ENCODE results near the gene FRY.

Gene FRY

DNA sequence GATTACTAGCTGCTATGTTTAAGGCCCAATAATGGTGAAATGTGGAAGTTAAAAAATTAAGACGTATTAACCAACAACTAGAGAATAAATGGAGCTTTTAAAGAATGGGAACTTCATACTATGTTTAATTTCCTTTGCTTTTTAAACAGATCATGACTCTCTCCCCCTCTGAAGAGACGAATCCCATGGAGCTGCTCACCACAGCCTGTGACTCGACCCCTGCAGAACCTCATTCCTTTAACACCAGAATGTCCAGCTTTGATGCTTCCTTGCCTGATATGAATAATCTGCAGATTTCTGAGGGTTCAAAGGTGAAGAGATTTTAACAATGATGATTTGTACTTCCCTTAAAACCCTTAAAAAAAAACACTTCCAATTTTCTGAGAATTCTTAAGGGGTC, 230.6 kb downstream of the FRY start:
- no peak for DNase-seq (ENCODE audit: low read depth)

DNA sequence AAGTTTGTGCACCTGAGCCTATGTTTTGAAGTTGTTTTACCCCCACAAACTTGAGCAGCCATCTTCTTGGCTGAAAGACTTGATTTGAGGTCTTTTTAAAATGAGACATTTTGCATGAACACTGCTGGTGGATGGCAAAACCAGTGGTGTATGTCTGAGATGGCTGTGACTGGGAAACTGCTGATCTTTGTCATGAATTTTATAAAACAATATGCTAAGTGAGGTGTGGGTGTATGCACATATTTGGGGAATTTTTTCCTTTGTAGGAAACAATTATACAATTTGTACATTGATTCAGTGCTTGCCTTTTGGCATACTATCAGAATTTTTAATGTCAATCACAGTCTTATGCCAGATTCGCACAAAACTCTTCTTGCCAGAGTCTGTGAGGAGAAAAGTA, 231.0 kb downstream of the FRY start:
- no peak for DNase-seq (ENCODE audit: low read depth)

GRCh38 chr13:32264407-32264806, 232.8 kb downstream of the FRY start:
- no peak for DNase-seq (ENCODE audit: low read depth)

- DNase-seq (ENCODE audit: low read depth), result no peak
Observed at GRCh38 chr13:32265726-32266125, 234.2 kb downstream of the FRY start.

- no peak for DNase-seq (ENCODE audit: low read depth)
Observed at GRCh38 chr13:32266130-32266529, 234.6 kb downstream of the FRY start.

GRCh38 chr13:32267836-32268439, 236.4 kb downstream of the FRY start:
- no peak for DNase-seq (ENCODE audit: low read depth)

GRCh38 chr13:32272021-32272683, 240.6 kb downstream of the FRY start:
- no peak for DNase-seq (ENCODE audit: low read depth)

DNA sequence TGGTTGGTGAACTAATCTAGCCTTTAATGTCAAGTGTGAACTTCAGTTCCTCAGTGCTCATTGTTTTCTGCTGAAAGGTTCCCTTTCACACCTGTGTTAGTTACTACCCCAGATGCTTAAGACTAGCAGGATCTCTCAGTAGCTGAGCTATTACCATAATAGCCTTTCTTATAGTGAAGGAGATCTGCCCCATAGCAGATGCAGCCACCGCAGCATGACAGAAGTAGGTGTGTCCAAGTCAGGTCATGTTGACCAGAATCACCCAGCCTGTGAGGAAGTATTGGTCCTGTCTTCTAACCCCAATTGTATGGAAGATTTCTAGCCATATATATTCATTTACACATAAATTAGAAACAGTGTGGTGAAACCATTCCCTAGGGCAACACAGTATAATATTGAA, 246.3 kb downstream of the FRY start:
- no peak for DNase-seq (ENCODE audit: low read depth)

- no peak for DNase-seq (ENCODE audit: low read depth)
Observed at GRCh38 chr13:32278426-32278825, 246.9 kb downstream of the FRY start.

DNA sequence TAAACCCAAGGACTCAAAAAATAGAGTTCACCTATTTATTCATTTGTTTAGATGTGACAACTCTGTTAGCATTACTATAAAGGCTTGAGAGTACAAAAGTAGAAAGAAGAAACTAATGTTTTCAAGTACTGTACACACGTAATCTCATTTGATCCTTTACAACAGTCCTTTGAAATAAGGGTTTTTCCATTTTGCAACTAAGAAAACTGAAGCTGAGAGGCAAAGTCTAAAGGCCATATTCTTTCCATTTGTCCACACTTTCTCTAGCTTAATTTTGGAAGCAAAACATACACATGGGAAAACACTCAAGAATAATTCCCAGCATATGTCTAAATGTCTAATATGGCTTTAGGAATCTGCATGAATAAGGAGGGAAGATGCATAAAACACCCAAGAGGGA, 249.5 kb downstream of the FRY start:
- DNase-seq (ENCODE audit: low read depth), result no peak

DNA sequence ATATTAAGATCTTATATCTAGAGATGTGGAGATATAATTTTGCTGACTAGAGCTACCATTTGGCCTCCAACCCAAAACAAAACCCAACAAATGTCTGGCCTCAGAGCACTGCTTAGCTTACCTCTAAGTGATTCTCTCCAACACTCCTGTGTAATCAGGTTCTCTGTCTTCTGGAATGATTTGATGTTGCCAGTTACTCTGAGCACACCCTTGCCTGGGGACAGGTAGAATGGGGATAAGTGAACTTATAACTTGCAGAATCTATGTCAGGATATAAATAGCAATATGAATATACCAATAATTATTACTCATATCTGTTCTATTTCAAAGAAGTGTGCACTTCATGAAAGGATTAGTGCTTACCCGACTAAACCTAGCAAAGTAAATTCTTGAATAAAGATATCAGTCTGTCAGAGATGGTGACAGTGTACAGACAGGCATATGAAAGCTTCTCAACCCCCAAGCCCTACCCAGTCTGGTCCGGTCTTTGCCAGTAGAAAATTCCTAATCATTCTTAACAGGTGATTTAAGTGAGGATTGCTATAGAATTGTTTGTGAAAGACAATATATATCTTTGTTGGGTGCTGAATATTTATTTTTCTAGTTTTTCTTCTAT, 250.6 kb downstream of the FRY start:
- no peak for DNase-seq (ENCODE audit: low read depth)

DNA sequence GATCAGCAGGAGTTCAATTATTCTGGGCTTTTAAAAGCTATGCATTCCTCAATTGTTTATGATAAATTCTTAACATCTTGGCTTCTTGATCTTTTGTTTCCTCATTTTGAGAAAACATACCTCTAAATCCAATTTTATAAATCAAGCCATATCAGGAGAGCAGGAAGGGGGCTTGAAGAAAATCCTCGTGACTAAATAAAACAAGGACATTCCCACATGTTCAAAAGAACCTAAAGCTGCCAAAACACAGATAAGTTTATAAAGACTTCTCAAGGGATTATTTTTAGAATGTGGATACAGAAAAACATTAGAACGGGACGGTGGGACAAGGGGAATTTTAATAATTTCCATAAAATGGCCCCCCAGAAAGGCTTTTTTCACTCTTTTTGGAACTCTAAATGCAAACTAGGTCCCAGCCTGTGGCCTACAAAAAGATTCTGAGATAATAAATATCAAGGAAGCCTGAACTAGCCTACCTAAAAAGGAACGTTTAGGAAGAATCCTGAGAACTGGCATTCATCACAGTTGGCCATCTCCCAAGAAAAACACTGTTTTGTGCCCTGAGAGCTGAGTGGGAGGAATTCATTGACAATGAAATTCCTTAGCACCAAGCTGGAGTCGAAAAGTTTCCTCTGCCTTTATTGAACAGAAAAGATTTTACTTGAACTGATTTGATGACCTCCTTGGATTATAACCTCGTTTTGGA, 253.5 kb downstream of the FRY start:
- DNase-seq (ENCODE audit: low read depth), result no peak

GRCh38 chr13:32285633-32285965, 254.0 kb downstream of the FRY start:
- DNase-seq (ENCODE audit: low read depth), result no peak

DNA sequence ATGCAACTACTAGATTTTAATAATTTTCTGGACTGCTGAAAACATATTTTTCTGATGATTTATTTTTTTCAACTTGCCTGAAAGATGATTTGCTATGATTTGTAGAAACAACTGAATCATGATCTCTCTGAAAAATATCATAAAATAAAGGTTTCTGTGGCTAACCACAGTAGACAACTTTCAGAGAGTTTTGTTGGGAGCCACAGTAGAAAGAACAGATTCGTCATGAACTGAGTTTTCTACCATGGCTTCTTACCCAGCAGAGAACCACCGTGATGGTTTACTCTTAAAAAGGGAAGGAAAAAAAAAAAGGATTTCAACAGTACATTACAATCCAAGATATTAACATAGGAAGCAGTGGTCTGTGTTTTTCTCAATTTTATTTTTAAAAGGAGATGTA, 265.6 kb downstream of the FRY start:
- no peak for DNase-seq (ENCODE audit: low read depth)

DNA sequence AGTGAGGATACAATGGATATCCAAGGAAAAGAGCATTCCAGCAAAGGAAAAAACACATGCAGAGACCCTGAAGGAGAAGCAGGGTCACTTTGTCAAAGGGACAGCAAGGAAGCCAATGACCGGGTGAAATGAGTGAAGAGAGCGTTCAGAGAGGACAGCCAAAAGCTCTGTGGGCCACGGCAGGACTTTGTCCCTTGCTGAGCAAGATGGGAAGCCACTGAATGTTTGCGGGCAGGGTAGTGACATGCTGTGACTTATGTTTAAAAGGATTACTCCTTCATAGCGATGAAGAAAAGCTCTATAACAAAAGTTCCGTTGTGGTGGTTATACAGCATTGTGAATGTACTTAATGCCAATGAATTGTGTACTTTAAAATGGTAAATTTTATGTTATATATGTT, 267.1 kb downstream of the FRY start:
- no peak for DNase-seq (ENCODE audit: low read depth)

DNA sequence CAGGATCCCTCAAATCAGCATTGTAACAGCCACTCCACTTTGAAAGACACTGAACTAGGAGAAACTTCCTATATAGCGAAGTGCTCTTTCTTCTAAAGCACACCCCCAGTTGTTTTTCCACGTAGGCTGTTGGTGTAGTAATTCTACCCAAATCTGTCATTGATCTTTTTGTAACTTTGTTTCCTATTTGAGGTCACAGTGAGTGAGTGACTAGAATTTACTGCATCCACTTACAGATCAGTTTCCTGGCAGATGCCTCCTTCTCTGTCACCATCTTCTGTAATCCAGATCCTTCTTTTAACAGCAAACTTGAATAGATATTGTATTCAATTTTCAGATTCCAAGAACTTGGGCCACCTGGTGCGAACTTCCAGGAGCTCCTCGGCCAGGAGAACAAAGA, 268.3 kb downstream of the FRY start:
- DNase-seq (ENCODE audit: low read depth), result no peak

DNA sequence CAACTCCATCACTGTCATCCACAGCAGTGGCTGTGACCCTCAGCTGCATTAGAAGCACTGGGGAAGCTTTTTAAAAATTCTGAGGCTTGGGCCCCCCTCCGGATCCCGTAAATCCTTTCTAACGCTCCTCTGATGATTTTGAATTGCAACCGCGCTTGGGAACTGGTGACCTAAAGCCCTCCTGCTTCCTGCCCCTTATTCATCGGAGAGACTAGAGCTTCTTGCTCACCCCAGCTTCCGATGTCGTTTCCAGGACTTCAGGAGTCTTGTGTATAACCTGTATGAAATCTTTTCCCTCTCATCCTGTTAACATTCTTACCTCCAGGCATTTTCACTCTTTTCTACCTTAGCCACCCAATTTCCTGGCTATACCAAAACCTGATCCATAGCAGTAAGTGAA, 268.8 kb downstream of the FRY start:
- no peak for DNase-seq (ENCODE audit: low read depth)

DNA sequence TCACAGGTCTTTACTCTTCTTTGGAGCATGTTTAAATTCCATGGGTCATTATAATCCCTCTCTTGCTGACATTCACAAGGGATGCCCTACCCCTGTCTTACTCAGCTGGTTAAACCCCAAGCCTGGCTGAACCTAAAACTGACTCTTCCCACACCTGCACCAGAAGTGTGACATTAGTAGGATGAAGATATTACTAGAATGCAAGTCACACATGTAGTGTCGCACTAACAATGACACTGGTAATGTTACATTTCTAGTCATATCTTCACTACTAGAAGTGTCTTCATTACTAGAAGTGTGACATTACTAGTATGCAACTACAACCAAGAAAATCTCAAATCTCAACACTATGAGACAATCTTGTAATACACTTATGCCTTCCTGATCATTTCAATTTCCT, 269.3 kb downstream of the FRY start:
- DNase-seq (ENCODE audit: low read depth), result no peak

GRCh38 chr13:32302461-32302860, 270.9 kb downstream of the FRY start:
- DNase-seq (ENCODE audit: low read depth), result no peak

GRCh38 chr13:32305646-32306045, 274.1 kb downstream of the FRY start:
- no peak for DNase-seq (ENCODE audit: low read depth)

DNA sequence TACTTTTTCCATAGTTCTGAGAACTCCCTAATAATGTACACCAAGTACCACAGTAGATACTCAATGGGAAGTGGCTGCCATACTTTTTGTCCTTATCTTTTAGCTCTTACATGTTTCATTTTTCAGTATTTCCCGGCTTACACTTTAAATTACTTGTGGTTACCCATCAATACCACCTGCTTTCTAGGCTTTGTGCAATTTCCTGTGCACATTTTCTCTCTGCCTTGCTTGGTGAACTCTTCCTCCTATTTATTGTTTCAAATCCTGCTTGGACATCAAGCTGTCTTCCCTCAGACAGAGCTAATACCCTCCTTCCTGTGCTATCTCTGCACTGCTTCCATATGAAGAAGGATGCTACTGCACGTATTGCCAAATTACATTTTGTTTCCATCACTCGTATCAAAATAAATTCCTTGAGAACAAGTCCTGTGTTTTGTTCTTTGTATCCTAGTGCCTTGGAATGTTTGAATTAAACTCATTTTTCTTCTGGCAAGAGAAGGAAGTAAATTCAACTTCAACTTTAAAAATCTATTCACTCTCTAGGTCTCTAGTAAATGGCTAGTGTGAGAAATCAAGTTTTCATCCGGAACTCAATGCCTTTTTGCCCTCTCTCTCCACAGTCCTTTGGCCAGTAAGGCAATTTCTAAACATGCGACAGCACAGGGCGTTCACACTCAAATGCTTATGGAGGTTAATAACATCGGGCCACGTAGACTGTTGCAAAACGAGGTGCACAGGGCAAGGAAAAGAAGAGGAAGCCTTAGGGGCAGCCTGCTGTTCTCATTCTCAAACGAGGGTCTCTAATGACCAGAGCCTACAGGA, 277.9 kb downstream of the FRY start:
- DNase-seq (ENCODE audit: low read depth), result no peak

DNA sequence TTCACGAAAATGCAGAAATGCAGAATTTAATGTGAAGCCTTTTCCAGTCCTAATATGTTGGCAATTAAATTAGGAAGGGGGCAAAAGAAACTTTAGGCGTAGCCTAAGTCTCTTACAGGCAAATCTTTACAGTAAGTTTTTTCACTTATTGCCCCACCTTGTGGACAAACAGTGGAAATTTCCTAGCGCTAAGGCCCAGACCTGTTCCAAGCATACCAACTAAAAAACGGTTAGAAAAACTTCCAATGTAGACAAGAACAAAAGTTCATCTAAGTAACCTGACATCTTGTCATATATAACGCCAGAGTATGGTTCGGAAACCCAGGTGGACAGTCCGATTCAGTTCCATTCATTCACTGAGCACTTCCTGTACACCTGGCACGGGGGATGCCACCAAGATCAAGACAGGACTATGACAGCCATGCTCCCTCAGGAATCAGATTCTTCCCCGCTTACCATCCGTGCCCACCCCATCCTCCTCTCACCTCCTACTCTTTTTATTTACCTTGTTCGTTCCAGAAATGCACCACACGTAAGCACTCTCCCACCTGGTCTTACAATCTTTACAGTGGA, 278.6 kb downstream of the FRY start:
- DNase-seq (ENCODE audit: low read depth), result no peak
